H9 (cell line): ENCODE data around the gene OGFR. TPM values are rescaled to one million over a fixed set of nuclear protein-coding genes. Genes with fewer than 3 reads are reported as not detected.

Source experiments
- DNase-seq: peaks from one replicate; pipeline ENCODE4 v3.0.0-alpha.2; 2017
- H2AFZ ChIP-seq: one replicate; pipeline ENCODE4 v1.6.1; 2013; ENCODE audit warnings: mild to moderate bottlenecking, low read length, control low read depth, moderate library complexity
- H2AK5ac ChIP-seq: 2 replicates; pipeline ENCODE4 v1.6.1; 2013; ENCODE audit warnings: low read length, control low read depth, mixed read lengths; ENCODE audit not compliant: insufficient read length
- H2BK120ac ChIP-seq: one replicate; pipeline ENCODE4 v1.6.1; 2013; ENCODE audit warnings: low read depth, mild to moderate bottlenecking, low read length, control low read depth, inconsistent platforms; ENCODE audit not compliant: poor library complexity, severe bottlenecking
- H2BK12ac ChIP-seq: 2 replicates; pipeline ENCODE4 v1.6.1; 2013; ENCODE audit warnings: low read length, control low read depth, mixed read lengths, low read depth; ENCODE audit not compliant: insufficient read length
- H2BK15ac ChIP-seq: 2 replicates; pipeline ENCODE4 v1.6.1; 2013; ENCODE audit warnings: low read depth, low read length, control low read depth
- H2BK20ac ChIP-seq: one replicate; pipeline ENCODE4 v1.6.1; 2013; ENCODE audit warnings: low read depth, mild to moderate bottlenecking, low read length, control low read depth, inconsistent platforms; ENCODE audit not compliant: poor library complexity, severe bottlenecking
- H2BK5ac ChIP-seq: 2 replicates; pipeline ENCODE4 v1.6.1; 2013; ENCODE audit warnings: low read length, control low read depth, mixed read lengths; ENCODE audit not compliant: insufficient read length
- H3K14ac ChIP-seq: 2 replicates; pipeline ENCODE4 v1.6.1; 2013; ENCODE audit warnings: low read length, control low read depth; ENCODE audit not compliant: insufficient read depth
- H3K18ac ChIP-seq: 2 replicates; pipeline ENCODE4 v1.6.1; 2013; ENCODE audit warnings: low read depth, mild to moderate bottlenecking, mixed read lengths, low read length, control low read depth; ENCODE audit not compliant: insufficient read length
- H3K23ac ChIP-seq: 2 replicates; pipeline ENCODE4 v1.6.1; 2013; ENCODE audit warnings: low read length, control low read depth, mixed read lengths, low read depth; ENCODE audit not compliant: insufficient read length
- H3K23me2 ChIP-seq: 2 replicates; pipeline ENCODE4 v1.6.1; 2013; ENCODE audit warnings: low read depth, mild to moderate bottlenecking, mixed read lengths, low read length, control low read depth; ENCODE audit not compliant: insufficient read length, poor library complexity, severe bottlenecking
- H3K27ac ChIP-seq: 2 replicates; pipeline ENCODE4 v1.5.1; 2013; ENCODE audit warnings: low read length, control low read depth, mixed read lengths, low read depth; ENCODE audit not compliant: insufficient read length
- H3K27me3 ChIP-seq: 2 replicates; pipeline ENCODE4 v1.6.1; 2013; ENCODE audit warnings: low read length, control low read depth, inconsistent platforms; ENCODE audit not compliant: insufficient read depth
- H3K4ac ChIP-seq: 2 replicates; pipeline ENCODE4 v1.6.1; 2013; ENCODE audit warnings: low read depth, mild to moderate bottlenecking, control low read depth, inconsistent platforms, low read length, moderate library complexity
- H3K4me1 ChIP-seq: 2 replicates; pipeline ENCODE4 v1.6.1; 2013; ENCODE audit warnings: low read length, control low read depth, inconsistent platforms; ENCODE audit not compliant: insufficient read depth
- H3K4me2 ChIP-seq: 2 replicates; pipeline ENCODE4 v1.6.1; 2013; ENCODE audit warnings: low read length, control low read depth, mixed read lengths; ENCODE audit not compliant: insufficient read length, insufficient read depth
- H3K56ac ChIP-seq: 2 replicates; pipeline ENCODE4 v1.6.1; 2013; ENCODE audit warnings: low read depth, mild to moderate bottlenecking, mixed read lengths, low read length, control low read depth; ENCODE audit not compliant: insufficient read length
- H3K79me1 ChIP-seq: 2 replicates; pipeline ENCODE4 v1.6.1; 2013; ENCODE audit warnings: low read depth, mild to moderate bottlenecking, moderate library complexity, low read length, control low read depth, inconsistent platforms; ENCODE audit not compliant: insufficient read depth, poor library complexity, severe bottlenecking
- H3K79me2 ChIP-seq: 2 replicates; pipeline ENCODE4 v1.6.1; 2013; ENCODE audit warnings: low read length, control low read depth, inconsistent platforms; ENCODE audit not compliant: insufficient read depth
- H3K9ac ChIP-seq: 2 replicates; pipeline ENCODE4 v1.6.1; 2013; ENCODE audit warnings: low read length, control low read depth, mixed read lengths; ENCODE audit not compliant: insufficient read length; ENCODE audit errors: extremely low read depth
- H3K9me3 ChIP-seq: one replicate; pipeline ENCODE4 v1.6.1; 2013; ENCODE audit warnings: low read depth, low read length, inconsistent platforms; ENCODE audit not compliant: control insufficient read depth
- H3T11ph ChIP-seq: one replicate; pipeline ENCODE4 v1.6.1; 2013; ENCODE audit warnings: mild to moderate bottlenecking, low read length, control low read depth, inconsistent platforms
- H4K20me1 ChIP-seq: one replicate; pipeline ENCODE4 v1.6.1; 2013; ENCODE audit not compliant: control insufficient read depth, insufficient read length, insufficient read depth
- H4K5ac ChIP-seq: 2 replicates; pipeline ENCODE4 v1.6.1; 2013; ENCODE audit warnings: low read depth, mild to moderate bottlenecking, mixed read lengths, low read length, control low read depth; ENCODE audit not compliant: insufficient read length
- H4K8ac ChIP-seq: replicated peaks from 2 replicates; pipeline ENCODE4 v1.6.1; 2013; ENCODE audit warnings: low read length, control low read depth, mixed read lengths, low read depth; ENCODE audit not compliant: insufficient read length
- H4K91ac ChIP-seq: 2 replicates; pipeline ENCODE4 v1.6.1; 2013; ENCODE audit warnings: low read depth, mild to moderate bottlenecking, moderate library complexity, mixed read lengths, low read length, control low read depth; ENCODE audit not compliant: insufficient read length
- H3K27ac Mint-ChIP-seq, 3 experiments: 2 replicates in 2 of 3; 3 replicates in 1 of 3; pipeline ENCODE4 v1.8.0; 2020 to 2021; ENCODE audit warnings: mixed read lengths in 3 of 3, mild to moderate bottlenecking in 1 of 3, moderate library complexity in 1 of 3
- H3K27me3 Mint-ChIP-seq: 2 replicates; pipeline ENCODE4 v1.8.0; 2021; ENCODE audit warnings: low read depth, mild to moderate bottlenecking, moderate library complexity, mixed read lengths
- H3K36me3 Mint-ChIP-seq, 3 experiments: 2 replicates in 2 of 3; 3 replicates in 1 of 3; pipeline ENCODE4 v1.8.0; 2020 to 2021; ENCODE audit warnings: low read depth in 3 of 3, mixed read lengths in 3 of 3; ENCODE audit not compliant: insufficient read depth in 1 of 3
- H3K4me1 Mint-ChIP-seq, 2 experiments: 2 replicates each; pipeline ENCODE4 v1.8.0; 2020; ENCODE audit warnings: mixed read lengths in 2 of 2
- H3K4me3 Mint-ChIP-seq, 2 experiments: 2 replicates in 1 of 2; 3 replicates in 1 of 2; pipeline ENCODE4 v1.8.0; 2020 to 2021; ENCODE audit warnings: mild to moderate bottlenecking in 2 of 2, mixed read lengths in 2 of 2, moderate library complexity in 1 of 2
- H3K9me3 Mint-ChIP-seq, 2 experiments: 2 replicates in 1 of 2; 3 replicates in 1 of 2; pipeline ENCODE4 v1.8.0; 2020; ENCODE audit warnings: mild to moderate bottlenecking in 2 of 2, mixed read lengths in 2 of 2, moderate library complexity in 1 of 2
- WGBS: extraction: QIAGEN DNeasy Blood & Tissue Kit; methylation state at CpG from one replicate; pipeline ENCODE4 v1.1.7; 2013; ENCODE audit warnings: missing lambda C conversion rate, low lambda C conversion rate, mixed read lengths; ENCODE audit not compliant: insufficient read length; ENCODE audit errors: extremely low coverage; 5-methylcytosine and 5-hydroxymethylcytosine counted together
- total RNA-seq: library from RNA; stranded (reverse); gene quantifications from 2 replicates; pipeline ENCODE4 v1.2.1, GENCODE V29; 2021
- TF ChIP-seq, protein P1 (sequence below): fragments of 200-600 bp; sonication (generic); conservative IDR thresholded peaks from 3 replicates; pipeline ENCODE4 v1.8.0; 2021; ENCODE audit warnings: antibody characterized with exemption, mild to moderate bottlenecking

The OGFR gene
- total RNA-seq, 1 experiment from 2014 or later: 33.1 TPM

GRCh38 chr20:62778058-62778457 is 26.6 kb upstream of the OGFR start:
- H3K36me3 Mint-ChIP-seq: no peaks in the 10 kb centered on the region; a peak in 1 of 7 replicates
- Histone ChIP-seq H3K79me1 (no peaks in the 10 kb centered on the region), H3K9me3 (no peaks in the 10 kb centered on the region), H3K4me1 (peaks cover 3% of the 10 kb centered on the region; the same call in 1 of the 2 replicates), H3K27ac (no peak overlapping the region), H3K79me2 (no peaks in the 10 kb centered on the region), H3T11ph (no peak overlapping the region), H4K8ac (no peak overlapping the region), H2AFZ (no peak overlapping the region), H2BK5ac (no peak overlapping the region), H3K9ac (no peak overlapping the region), H3K27me3 (no peaks in the 10 kb centered on the region), H2BK120ac (no peak overlapping the region), H3K23me2 (no peaks in the 10 kb centered on the region), H3K23ac (no peak overlapping the region), H3K56ac (no peak overlapping the region), H3K4ac (no peak overlapping the region), H3K18ac (no peak overlapping the region), H2BK20ac (no peak overlapping the region), H4K5ac (no peak overlapping the region), H2BK15ac (no peak overlapping the region), H4K20me1 (no peaks in the 10 kb centered on the region), H4K91ac (no peak overlapping the region), H2AK5ac (no peak overlapping the region), H3K4me2 (no peak overlapping the region), H2BK12ac (no peak overlapping the region), H3K14ac (no peak overlapping the region)
- DNase-seq: no peak
- TF ChIP-seq, protein P1, sequence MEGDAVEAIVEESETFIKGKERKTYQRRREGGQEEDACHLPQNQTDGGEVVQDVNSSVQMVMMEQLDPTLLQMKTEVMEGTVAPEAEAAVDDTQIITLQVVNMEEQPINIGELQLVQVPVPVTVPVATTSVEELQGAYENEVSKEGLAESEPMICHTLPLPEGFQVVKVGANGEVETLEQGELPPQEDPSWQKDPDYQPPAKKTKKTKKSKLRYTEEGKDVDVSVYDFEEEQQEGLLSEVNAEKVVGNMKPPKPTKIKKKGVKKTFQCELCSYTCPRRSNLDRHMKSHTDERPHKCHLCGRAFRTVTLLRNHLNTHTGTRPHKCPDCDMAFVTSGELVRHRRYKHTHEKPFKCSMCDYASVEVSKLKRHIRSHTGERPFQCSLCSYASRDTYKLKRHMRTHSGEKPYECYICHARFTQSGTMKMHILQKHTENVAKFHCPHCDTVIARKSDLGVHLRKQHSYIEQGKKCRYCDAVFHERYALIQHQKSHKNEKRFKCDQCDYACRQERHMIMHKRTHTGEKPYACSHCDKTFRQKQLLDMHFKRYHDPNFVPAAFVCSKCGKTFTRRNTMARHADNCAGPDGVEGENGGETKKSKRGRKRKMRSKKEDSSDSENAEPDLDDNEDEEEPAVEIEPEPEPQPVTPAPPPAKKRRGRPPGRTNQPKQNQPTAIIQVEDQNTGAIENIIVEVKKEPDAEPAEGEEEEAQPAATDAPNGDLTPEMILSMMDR: no peak
- no peak overlapping the region for H3K27ac Mint-ChIP-seq
- peaks cover 6 to 17% of the 10 kb centered on the region in 2 experiments for H3K4me1 Mint-ChIP-seq
- H3K9me3 Mint-ChIP-seq: no peaks in the 10 kb centered on the region; a peak in 1 of 5 replicates
- no peak overlapping the region for H3K4me3 Mint-ChIP-seq
- H3K27me3 Mint-ChIP-seq: peaks cover 6% of the 10 kb centered on the region
- WGBS: no CpG with 5 or more reads among the region's 9 CpGs
